ENCODE results near the gene CFL1. TPM values are rescaled to one million over a fixed set of nuclear protein-coding genes. Genes with fewer than 3 reads are reported as not detected.

The CFL1 gene
- total and polyA plus RNA-seq, 2 of the 4 experiments (the other 2 are of a cell fraction): 960 to 2,231 TPM

DNA sequence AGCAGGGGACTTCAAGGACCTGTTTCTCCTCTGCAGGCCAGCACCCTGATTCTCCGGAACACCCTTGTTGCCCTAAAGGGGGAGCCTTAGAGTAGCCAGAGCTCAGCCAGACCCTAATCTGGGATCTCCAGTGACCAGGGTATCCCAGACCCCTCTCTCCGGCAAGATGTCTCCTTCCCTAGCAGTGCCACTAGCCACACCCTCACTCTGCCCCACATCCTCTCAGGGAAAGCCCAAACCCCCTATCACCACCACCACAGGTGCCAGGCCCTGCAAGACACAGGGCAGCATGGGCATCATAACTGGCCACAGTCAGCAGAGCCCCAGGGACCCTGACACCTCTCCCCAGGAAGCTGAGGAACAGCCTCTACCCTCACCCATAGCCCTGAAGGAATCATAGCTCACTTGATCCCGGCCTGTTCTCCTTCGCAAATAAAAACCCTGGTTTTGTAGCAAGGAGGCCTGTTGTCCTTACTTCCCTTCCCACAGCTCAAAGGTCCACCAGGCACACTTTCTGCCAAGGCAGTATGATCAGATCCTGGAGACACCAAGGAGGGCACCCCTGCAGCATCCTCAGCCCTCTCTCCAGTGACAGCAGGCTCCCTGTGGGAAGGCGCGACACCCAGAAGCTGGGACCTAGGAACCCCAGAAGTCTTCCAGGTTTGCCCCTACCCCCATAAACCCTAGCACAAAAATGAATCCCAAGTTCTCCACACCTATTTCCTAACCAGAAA, 4.6 kb downstream of the CFL1 start:
- Histone ChIP-seq H3K9ac (ENCODE audit: low read depth, low read length) (no peak overlapping the region), H3K27ac (ENCODE audit: insufficient read depth, low read length) (no peak overlapping the region), H2BK20ac (ENCODE audit: low read depth, low read length) (no peak overlapping the region), H2BK120ac (ENCODE audit: low read depth, low read length) (no peak overlapping the region), H3K4me3 (ENCODE audit: insufficient read depth, low read depth, low read length) (no peak overlapping the region), H4K5ac (ENCODE audit: low read depth, low read length) (no peak overlapping the region), H3K4me1 (ENCODE audit: control insufficient read depth, insufficient read depth, low read length) (peaks cover 4% of the 10 kb centered on the region), H4K20me1 (ENCODE audit: insufficient read depth, low read length) (peaks cover 79% of the 10 kb centered on the region), H3K4ac (ENCODE audit: low read depth, low read length) (no peak overlapping the region), H4K91ac (ENCODE audit: insufficient read depth, low read depth, low read length) (no peak overlapping the region), H3K23ac (ENCODE audit: low read depth, low read length) (no peak overlapping the region), H3K14ac (replicated peaks; ENCODE audit: low read depth, low read length) (no peak overlapping the region), H2BK5ac (ENCODE audit: low read depth, low read length, poor library complexity, severe bottlenecking) (no peak overlapping the region), H3K9me3 (ENCODE audit: control insufficient read depth, insufficient read depth, low read length) (no peaks in the 10 kb centered on the region), H4K8ac (ENCODE audit: low read depth in 2 of 2, low read length in 2 of 2) (0 out of 4 replicates have a peak overlapping the region, but pooled peaks of 1 of the 2 experiments have one; percentile 20), H3K18ac (ENCODE audit: low read depth, low read length) (no peak overlapping the region), H3K9me1 (ENCODE audit: insufficient read depth, low read length) (peaks cover 29% of the 10 kb centered on the region), H2AK5ac (ENCODE audit: low read depth, low read length) (no peak overlapping the region), H3K27me3 (ENCODE audit: control insufficient read depth, insufficient read depth, low read length) (no peaks in the 10 kb centered on the region), H3K56ac (ENCODE audit: extremely low read depth, insufficient read depth, low read length) (no peak overlapping the region), H3K36me3 (ENCODE audit: control insufficient read depth, insufficient read depth, low read length) (peaks cover 59% of the 10 kb centered on the region), H3K79me1 (ENCODE audit: low read depth in 1 of 2, low read length in 2 of 2) (peaks cover 20 to 60% of the 10 kb centered on the region in 2 experiments), H2BK15ac (ENCODE audit: low read depth, low read length) (no peak overlapping the region), H2AK9ac (replicated peaks; ENCODE audit: low read depth, low read length, poor library complexity) (no peak overlapping the region), H2AFZ (replicated peaks; ENCODE audit: low read length, poor library complexity) (no peak overlapping the region), H3K4me2 (ENCODE audit: low read depth, low read length) (no peak overlapping the region)
- in situ Hi-C loops (cut with MboI; ENCODE audit: low sequenced_read_pairs): no loop called here
- WGBS, 2 experiments (ENCODE audit: extremely low coverage in 2 of 2, insufficient read length in 1 of 2): 100% methylated on average over 2 of the region's 6 CpGs; no CpG with 5 or more reads in 1 of the 2 experiments
- ChIA-PET POLR2A (ENCODE audit: unreplicated experiment) (interaction anchor here (1.0 kb wide), 1 partner anchor 140 kb away, joined by 4 read pairs; no protein-coding TSS in a partner anchor), CTCF (no interaction called here)
- dilution Hi-C loops (cut with HindIII; ENCODE audit: low sequenced_read_pairs, unreplicated experiment): no loop called here
- intact Hi-C loops (cut with micrococcal nuclease): no loop called here
- BruUV-seq (replicated peaks): no TSS peak
- DNase-seq (no peak), ATAC-seq (ENCODE audit: low read depth) (no peak)
- TF ChIP-seq CEBPB (IDR thresholded peaks at IDR 0.05; ENCODE audit: low read depth, low read length): no peak
- no peak for TF ChIP-seq POLR2A (IDR thresholded peaks at IDR 0.05; ENCODE audit: low read depth, low read length)
